ENCODE measurements around the gene NPRL2. TPM values are rescaled to one million over a fixed set of nuclear protein-coding genes. Genes with fewer than 3 reads are reported as not detected.

NPRL2 gene
- total and polyA plus RNA-seq, 2 of the 13 experiments (the other 11 are each of a cell fraction or from before 2014, with no cell fraction given): 30.6 to 51.4 TPM

- TF ChIP-seq ZBTB4 (CRISPR knock-in tag; IDR thresholded peaks at IDR 0.05; ENCODE audit: borderline replicate concordance) (no peak), THAP9 (CRISPR knock-in tag; IDR thresholded peaks at IDR 0.05; ENCODE audit: borderline replicate concordance) (peak; percentile 79; the same call in 1 of the 2 replicates), ZNF816 (CRISPR knock-in tag; IDR thresholded peaks at IDR 0.05; ENCODE audit: borderline replicate concordance) (no peak), ZNF329 (CRISPR knock-in tag; IDR thresholded peaks at IDR 0.05; ENCODE audit: low read depth) (peak; percentile 75; the same call in 1 of the 2 replicates), USF2 (IDR thresholded peaks at IDR 0.05; ENCODE audit: low read depth, low read length) (no peak), USF2 (CRISPR knock-in tag; IDR thresholded peaks at IDR 0.05; ENCODE audit: borderline replicate concordance) (0 out of 2 replicates have a peak, but pooled peaks have one; percentile 12), ZNF557 (CRISPR knock-in tag; IDR thresholded peaks at IDR 0.05) (no peak), XBP1 (CRISPR knock-in tag; IDR thresholded peaks at IDR 0.05) (0 out of 2 replicates have a peak, but pooled peaks have one; percentile 62), ZNF230 (CRISPR knock-in tag; IDR thresholded peaks at IDR 0.05) (peak; percentile 81; the same call in 1 of the 2 replicates), RCOR2 (CRISPR knock-in tag; IDR thresholded peaks at IDR 0.05) (no peak), ZNF225 (CRISPR knock-in tag; IDR thresholded peaks at IDR 0.05) (peak; percentile 83; the same call in 1 of the 2 replicates), ZNF800 (CRISPR knock-in tag; IDR thresholded peaks at IDR 0.05) (0 out of 2 replicates have a peak, but pooled peaks have one; percentile 63)
Observed at GRCh38 chr3:50358911-50359759, 8.6 kb upstream of the NPRL2 start, which contains the start of gene TMEM115 (continued).

Data from HepG2 (cell line).